ENCODE measurements around the gene PIPOX. TPM values are rescaled to one million over a fixed set of nuclear protein-coding genes. Genes with fewer than 3 reads are reported as not detected.

Gene PIPOX
- total RNA-seq = 1.5 TPM in 1 of 2 replicates, not detected in the other

GRCh38 chr17:29042679-29043538 lies at the start of gene PIPOX:
PIPOX (plus strand) TSS chr17:29043141; CDS start chr17:29043226, 85 bp downstream.
- DNase-seq (ENCODE audit: extremely low read depth, low read depth, low spot score) = peak; percentile 14

GRCh38 chr17:28993645-28994426 lies 49.1 kb upstream of the PIPOX start:
- no peak for DNase-seq (ENCODE audit: extremely low read depth, low read depth, low spot score)

- DNase-seq (ENCODE audit: extremely low read depth, low read depth, low spot score) = no peak
Observed at GRCh38 chr17:28996554-28997096, 46.3 kb upstream of the PIPOX start.

GRCh38 chr17:28997806-28998205 lies 45.1 kb upstream of the PIPOX start:
- DNase-seq (ENCODE audit: extremely low read depth, low read depth, low spot score) = no peak

- no peak for DNase-seq (ENCODE audit: extremely low read depth, low read depth, low spot score)
Observed at GRCh38 chr17:28999206-28999605, 43.7 kb upstream of the PIPOX start.

GRCh38 chr17:29000973-29001372 lies 42.0 kb upstream of the PIPOX start:
- DNase-seq (ENCODE audit: extremely low read depth, low read depth, low spot score) = no peak

GRCh38 chr17:29002811-29003210 lies 40.1 kb upstream of the PIPOX start:
- DNase-seq (ENCODE audit: extremely low read depth, low read depth, low spot score) = no peak

GRCh38 chr17:29003289-29003688 lies 39.7 kb upstream of the PIPOX start:
- DNase-seq (ENCODE audit: extremely low read depth, low read depth, low spot score) = no peak

GRCh38 chr17:29004081-29004692 lies 38.8 kb upstream of the PIPOX start:
- DNase-seq (ENCODE audit: extremely low read depth, low read depth, low spot score) = no peak

GRCh38 chr17:29005936-29006511 lies 36.9 kb upstream of the PIPOX start, which contains the start of gene SEZ6:
SEZ6 (minus strand) TSS chr17:29006033; CDS start chr17:29005869, 164 bp downstream.
- DNase-seq (ENCODE audit: extremely low read depth, low read depth, low spot score) = no peak

- DNase-seq (ENCODE audit: extremely low read depth, low read depth, low spot score) = no peak
Observed at GRCh38 chr17:29007456-29007855, 35.5 kb upstream of the PIPOX start.

GRCh38 chr17:29007860-29008455 lies 35.0 kb upstream of the PIPOX start:
- DNase-seq (ENCODE audit: extremely low read depth, low read depth, low spot score) = no peak

GRCh38 chr17:29008591-29008990 lies 34.4 kb upstream of the PIPOX start:
- no peak for DNase-seq (ENCODE audit: extremely low read depth, low read depth, low spot score)

GRCh38 chr17:29010129-29010528 lies 32.8 kb upstream of the PIPOX start:
- no peak for DNase-seq (ENCODE audit: extremely low read depth, low read depth, low spot score)

GRCh38 chr17:29010586-29010985 lies 32.4 kb upstream of the PIPOX start:
- no peak for DNase-seq (ENCODE audit: extremely low read depth, low read depth, low spot score)

GRCh38 chr17:29012535-29012934 lies 30.4 kb upstream of the PIPOX start:
- no peak for DNase-seq (ENCODE audit: extremely low read depth, low read depth, low spot score)

GRCh38 chr17:29014716-29015115 lies 28.2 kb upstream of the PIPOX start:
- DNase-seq (ENCODE audit: extremely low read depth, low read depth, low spot score) = no peak

- DNase-seq (ENCODE audit: extremely low read depth, low read depth, low spot score) = no peak
Observed at GRCh38 chr17:29016345-29017210, 26.4 kb upstream of the PIPOX start.

GRCh38 chr17:29018788-29019474 lies 24.0 kb upstream of the PIPOX start:
- DNase-seq (ENCODE audit: extremely low read depth, low read depth, low spot score) = no peak

Measured in glomerular endothelial cell (primary cell).